ENCODE data around the gene DTNA. TPM values are rescaled to one million over a fixed set of nuclear protein-coding genes. Genes with fewer than 3 reads are reported as not detected.
"Not testable (repeated sequence)": the region's sequence is repeated elsewhere in the genome, so short reads cannot be mapped to it uniquely, and the experiment has no call there.

The DTNA gene
- total RNA-seq, 2 experiments from 2014 or later, result not detected

GRCh38 chr18:34921811-34922385, 211.8 kb downstream of the DTNA start:
- no peaks in the 10 kb centered on the region for H3K36me3 Mint-ChIP-seq
- H3K27me3 Mint-ChIP-seq, result peaks cover 8% of the 10 kb centered on the region
- no peaks in the 10 kb centered on the region for H3K4me1 Mint-ChIP-seq
- no peak overlapping the region for H3K4me3 Mint-ChIP-seq
- H3K9me3 Mint-ChIP-seq (ENCODE audit: low read depth), result no peaks in the 10 kb centered on the region
- H3K27ac Mint-ChIP-seq, result no peak overlapping the region
- no peak for ATAC-seq
- DNase-seq, result no peak
- CTCF ChIA-PET, result no interaction called here

GRCh38 chr18:34922594-34922993, 212.5 kb downstream of the DTNA start:
- H3K9me3 Mint-ChIP-seq (ENCODE audit: low read depth); H3K36me3 Mint-ChIP-seq; DNase-seq; CTCF ChIA-PET; H3K4me1 Mint-ChIP-seq; H3K27ac Mint-ChIP-seq; H3K4me3 Mint-ChIP-seq; H3K27me3 Mint-ChIP-seq; ATAC-seq: not testable (repeated sequence)

- ATAC-seq, result no peak
- no peak overlapping the region for H3K4me3 Mint-ChIP-seq
- H3K27ac Mint-ChIP-seq, result no peak overlapping the region
- H3K9me3 Mint-ChIP-seq (ENCODE audit: low read depth), result no peaks in the 10 kb centered on the region
- CTCF ChIA-PET, result no interaction called here
- no peaks in the 10 kb centered on the region for H3K4me1 Mint-ChIP-seq
- H3K36me3 Mint-ChIP-seq, result no peaks in the 10 kb centered on the region
- peaks cover 8% of the 10 kb centered on the region for H3K27me3 Mint-ChIP-seq
- DNase-seq, result no peak
These were observed 213.8 kb downstream of the DTNA start for GRCh38 chr18:34923911-34924310.

- no peaks in the 10 kb centered on the region for H3K36me3 Mint-ChIP-seq
- ATAC-seq (no peak), DNase-seq (no peak)
- no peaks in the 10 kb centered on the region for H3K4me1 Mint-ChIP-seq
- CTCF ChIA-PET, result no interaction called here
- no peak overlapping the region for H3K27ac Mint-ChIP-seq
- no peaks in the 10 kb centered on the region for H3K9me3 Mint-ChIP-seq (ENCODE audit: low read depth)
- peaks cover 8% of the 10 kb centered on the region for H3K27me3 Mint-ChIP-seq
- H3K4me3 Mint-ChIP-seq, result no peak overlapping the region
These were observed 216.6 kb downstream of the DTNA start for GRCh38 chr18:34926683-34927082.

- H3K4me3 Mint-ChIP-seq, result no peak overlapping the region
- H3K27ac Mint-ChIP-seq, result no peak overlapping the region
- peaks cover 4% of the 10 kb centered on the region for H3K27me3 Mint-ChIP-seq
- no peaks in the 10 kb centered on the region for H3K4me1 Mint-ChIP-seq
- no peaks in the 10 kb centered on the region for H3K36me3 Mint-ChIP-seq
- H3K9me3 Mint-ChIP-seq (ENCODE audit: low read depth), result no peaks in the 10 kb centered on the region
- DNase-seq (no peak), ATAC-seq (no peak)
- CTCF ChIA-PET, result no interaction called here
These were observed 218.1 kb downstream of the DTNA start for GRCh38 chr18:34928088-34928753.

- CTCF ChIA-PET, result no interaction called here
- no peak overlapping the region for H3K4me3 Mint-ChIP-seq
- ATAC-seq, result no peak
These were observed 218.7 kb downstream of the DTNA start for GRCh38 chr18:34928754-34929335.

GRCh38 chr18:34929336-34929780, 219.3 kb downstream of the DTNA start:
- no peak for ATAC-seq
- peaks cover 4% of the 10 kb centered on the region for H3K27me3 Mint-ChIP-seq
- no peaks in the 10 kb centered on the region for H3K9me3 Mint-ChIP-seq (ENCODE audit: low read depth)
- no peaks in the 10 kb centered on the region for H3K36me3 Mint-ChIP-seq
- H3K4me3 Mint-ChIP-seq, result no peak overlapping the region
- no peak overlapping the region for H3K27ac Mint-ChIP-seq
- CTCF ChIA-PET, result no interaction called here
- no peak for DNase-seq
- H3K4me1 Mint-ChIP-seq, result no peaks in the 10 kb centered on the region

More at GRCh38 chr18:34928754-34929335, 218.7 kb downstream of the DTNA start:
- Mint-ChIP-seq H3K27ac (no peak overlapping the region), H3K36me3 (no peaks in the 10 kb centered on the region), H3K27me3 (peaks cover 4% of the 10 kb centered on the region), H3K4me1 (no peaks in the 10 kb centered on the region), H3K9me3 (ENCODE audit: low read depth) (no peaks in the 10 kb centered on the region)
- DNase-seq, result no peak

GRCh38 chr18:34932363-34932762, 222.3 kb downstream of the DTNA start:
- H3K4me1 Mint-ChIP-seq, result no peaks in the 10 kb centered on the region
- H3K9me3 Mint-ChIP-seq (ENCODE audit: low read depth), result no peaks in the 10 kb centered on the region
- no peak overlapping the region for H3K4me3 Mint-ChIP-seq
- no peaks in the 10 kb centered on the region for H3K36me3 Mint-ChIP-seq
- DNase-seq (no peak), ATAC-seq (no peak)
- CTCF ChIA-PET, result no interaction called here
- H3K27me3 Mint-ChIP-seq, result peaks cover 5% of the 10 kb centered on the region
- H3K27ac Mint-ChIP-seq, result no peak overlapping the region

GRCh38 chr18:34932792-34933466, 222.8 kb downstream of the DTNA start:
- Mint-ChIP-seq H3K4me3 (no peak overlapping the region), H3K27ac (no peak overlapping the region), H3K27me3 (peaks cover 8% of the 10 kb centered on the region), H3K9me3 (ENCODE audit: low read depth) (no peaks in the 10 kb centered on the region), H3K36me3 (no peaks in the 10 kb centered on the region), H3K4me1 (no peaks in the 10 kb centered on the region)
- DNase-seq (no peak), ATAC-seq (no peak)
- CTCF ChIA-PET, result no interaction called here

- ATAC-seq (no peak), DNase-seq (no peak)
- Mint-ChIP-seq H3K36me3 (no peaks in the 10 kb centered on the region), H3K27me3 (peaks cover 8% of the 10 kb centered on the region), H3K4me1 (no peaks in the 10 kb centered on the region), H3K4me3 (no peak overlapping the region), H3K27ac (no peak overlapping the region), H3K9me3 (ENCODE audit: low read depth) (no peaks in the 10 kb centered on the region)
- CTCF ChIA-PET, result no interaction called here
These were observed 224.0 kb downstream of the DTNA start for GRCh38 chr18:34933909-34934661.

GRCh38 chr18:34936772-34937171, 226.7 kb downstream of the DTNA start:
- Mint-ChIP-seq H3K4me1 (no peaks in the 10 kb centered on the region), H3K27me3 (peaks cover 12% of the 10 kb centered on the region), H3K27ac (no peak overlapping the region), H3K36me3 (no peaks in the 10 kb centered on the region), H3K9me3 (ENCODE audit: low read depth) (no peaks in the 10 kb centered on the region), H3K4me3 (no peak overlapping the region)
- DNase-seq (no peak), ATAC-seq (no peak)
- CTCF ChIA-PET, result no interaction called here

- no peaks in the 10 kb centered on the region for H3K36me3 Mint-ChIP-seq
- DNase-seq (no peak), ATAC-seq (no peak)
- H3K4me1 Mint-ChIP-seq, result no peaks in the 10 kb centered on the region
- CTCF ChIA-PET, result no interaction called here
- H3K4me3 Mint-ChIP-seq, result no peak overlapping the region
- no peaks in the 10 kb centered on the region for H3K9me3 Mint-ChIP-seq (ENCODE audit: low read depth)
- H3K27ac Mint-ChIP-seq, result no peak overlapping the region
- peaks cover 20% of the 10 kb centered on the region for H3K27me3 Mint-ChIP-seq
These were observed 228.0 kb downstream of the DTNA start for GRCh38 chr18:34938090-34938489.
